Hepatocyte (in vitro differentiated cells): ENCODE results near the gene SND1. TPM values are rescaled to one million over a fixed set of nuclear protein-coding genes. Genes with fewer than 3 reads are reported as not detected.

ENCODE experiments used
- DNase-seq: peaks from one replicate; pipeline ENCODE4 v3.0.0-alpha.2; 2016; ENCODE audit warnings: low spot score
- H2AFZ ChIP-seq: fragments of 200-600 bp; sonication (generic); 2 replicates; pipeline ENCODE4 v1.6.0; 2016; ENCODE audit warnings: antibody characterized with exemption, mild to moderate bottlenecking
- H3K27ac ChIP-seq: fragments of 200-600 bp; sonication (generic); 2 replicates; pipeline ENCODE4 v1.5.1; 2016; ENCODE audit warnings: mild to moderate bottlenecking
- H3K27me3 ChIP-seq: fragments of 200-600 bp; sonication (generic); 2 replicates; pipeline ENCODE4 v1.6.1; 2016
- H3K36me3 ChIP-seq: fragments of 200-600 bp; sonication (generic); replicated peaks from 2 replicates; pipeline ENCODE4 v1.5.1; 2016; ENCODE audit warnings: low read depth; ENCODE audit not compliant: insufficient read depth
- H3K4me1 ChIP-seq: fragments of 200-600 bp; sonication (generic); 2 replicates; pipeline ENCODE4 v1.5.1; 2016; ENCODE audit warnings: mild to moderate bottlenecking, moderate library complexity; ENCODE audit not compliant: insufficient read depth
- H3K4me2 ChIP-seq: fragments of 200-600 bp; sonication (generic); 2 replicates; pipeline ENCODE4 v1.6.0; 2016
- H3K4me3 ChIP-seq: fragments of 200-600 bp; sonication (generic); 2 replicates; pipeline ENCODE4 v1.5.1; 2016; ENCODE audit warnings: mild to moderate bottlenecking
- H3K79me2 ChIP-seq: fragments of 200-600 bp; sonication (generic); 2 replicates; pipeline ENCODE4 v1.6.0; 2017; ENCODE audit warnings: mild to moderate bottlenecking
- H3K9me2 ChIP-seq: fragments of 200-600 bp; sonication (generic); replicated peaks from 2 replicates; pipeline ENCODE4 v1.6.0; 2017; ENCODE audit warnings: mild to moderate bottlenecking; ENCODE audit not compliant: insufficient read depth
- H3K9me3 ChIP-seq: fragments of 200-600 bp; sonication (generic); 2 replicates; pipeline ENCODE4 v1.5.1; 2016; ENCODE audit warnings: low read depth, mild to moderate bottlenecking
- H4K20me1 ChIP-seq: fragments of 200-600 bp; sonication (generic); 2 replicates; pipeline ENCODE4 v1.6.0; 2016; ENCODE audit warnings: mild to moderate bottlenecking; ENCODE audit not compliant: insufficient read depth, poor library complexity, severe bottlenecking
- CTCF ChIP-seq: fragments of 200-600 bp; sonication (generic); IDR thresholded peaks from 2 replicates; pipeline ENCODE4 v1.5.1; 2016; ENCODE audit warnings: antibody characterized with exemption, mild to moderate bottlenecking; ENCODE audit not compliant: poor library complexity
- EZH2 ChIP-seq: fragments of 200-600 bp; sonication (generic); IDR thresholded peaks from 2 replicates; pipeline ENCODE4 v1.6.1; 2016; ENCODE audit warnings: antibody characterized with exemption, mild to moderate bottlenecking, borderline replicate concordance
- EZH2phosphoT487 ChIP-seq: fragments of 200-600 bp; sonication (generic); IDR thresholded peaks from one replicate; pipeline ENCODE4 v1.6.1; 2018; ENCODE audit warnings: antibody characterized with exemption, mild to moderate bottlenecking, low read depth, moderate library complexity; ENCODE audit not compliant: unreplicated experiment, severe bottlenecking
- WGBS: methylation state at CpG from one replicate; pipeline ENCODE4 v1.1.6; 2016; ENCODE audit warnings: low lambda C conversion rate; ENCODE audit errors: missing lambda C conversion rate; 5-methylcytosine and 5-hydroxymethylcytosine counted together
- polyA plus RNA-seq: library from polyadenylated mRNA; unstranded; fragments of >200 nt; fragmentation: Nextera tagmentation; extraction: Ambion mirVana; gene quantifications from 2 replicates; pipeline ENCODE4 v1.2.1, GENCODE V29; 2016
- total RNA-seq: library from RNA; depleted of rRNA; stranded (reverse); fragments of >200 nt; gene quantifications from 2 replicates; pipeline ENCODE4 v1.2.3, GENCODE V29; 2014

SND1 gene
- total and polyA plus RNA-seq, 2 experiments from 2014 or later = 141 to 200 TPM

- peaks cover 3% of the 10 kb centered on the region for H4K20me1 ChIP-seq
- H3K27ac ChIP-seq = no peak overlapping the region
- H3K36me3 ChIP-seq = no peaks in the 10 kb centered on the region
- H3K9me3 ChIP-seq = no peaks in the 10 kb centered on the region
- H3K4me2 ChIP-seq = no peak overlapping the region
- TF ChIP-seq EZH2 (no peak), CTCF (no peak), EZH2phosphoT487 (no peak)
- H3K79me2 ChIP-seq = peaks cover 12% of the 10 kb centered on the region
- no peak for DNase-seq
- no peak overlapping the region for H2AFZ ChIP-seq
- WGBS = 84% methylated on average over 3 of the region's 3 CpGs
- H3K4me1 ChIP-seq = peaks cover 12% of the 10 kb centered on the region
- no peaks in the 10 kb centered on the region for H3K27me3 ChIP-seq
- H3K4me3 ChIP-seq = no peak overlapping the region
- H3K9me2 ChIP-seq = no peaks in the 10 kb centered on the region
Observed at GRCh38 chr7:127850195-127850594, 198.2 kb downstream of the SND1 start.

- Histone ChIP-seq H2AFZ (no peak overlapping the region), H3K4me1 (no peaks in the 10 kb centered on the region), H4K20me1 (peaks cover 3% of the 10 kb centered on the region), H3K27ac (no peak overlapping the region), H3K4me3 (no peak overlapping the region), H3K79me2 (peaks cover 25% of the 10 kb centered on the region), H3K27me3 (no peaks in the 10 kb centered on the region), H3K9me3 (no peaks in the 10 kb centered on the region), H3K36me3 (no peaks in the 10 kb centered on the region), H3K4me2 (no peak overlapping the region), H3K9me2 (no peaks in the 10 kb centered on the region)
- TF ChIP-seq CTCF (no peak), EZH2phosphoT487 (no peak), EZH2 (no peak)
- no peak for DNase-seq
- WGBS = 96% methylated on average over 2 of the region's 2 CpGs
Observed at GRCh38 chr7:127854383-127854782, 202.4 kb downstream of the SND1 start.

- no peak overlapping the region for H3K4me3 ChIP-seq
- H3K9me3 ChIP-seq = no peaks in the 10 kb centered on the region
- TF ChIP-seq CTCF (no peak), EZH2 (no peak), EZH2phosphoT487 (no peak)
- DNase-seq = no peak
- no peaks in the 10 kb centered on the region for H4K20me1 ChIP-seq
- H2AFZ ChIP-seq = no peak overlapping the region
- H3K9me2 ChIP-seq = no peaks in the 10 kb centered on the region
- H3K79me2 ChIP-seq = peaks cover 33% of the 10 kb centered on the region
- H3K4me2 ChIP-seq = no peak overlapping the region
- no peaks in the 10 kb centered on the region for H3K27me3 ChIP-seq
- H3K4me1 ChIP-seq = no peaks in the 10 kb centered on the region
- no peaks in the 10 kb centered on the region for H3K36me3 ChIP-seq
- WGBS = 99% methylated on average over 4 of the region's 4 CpGs
- H3K27ac ChIP-seq = no peak overlapping the region
Observed at GRCh38 chr7:127857464-127857841, 205.5 kb downstream of the SND1 start.
